Measurements from ENCODE around the gene CNPY1. TPM values are rescaled to one million over a fixed set of nuclear protein-coding genes. Genes with fewer than 3 reads are reported as not detected.

Gene CNPY1
- total and polyA plus RNA-seq, 2 of the 8 experiments (the other 6 are each of a cell fraction or from before 2014, with no cell fraction given), result not detected

- Histone ChIP-seq H3K23me2 (ENCODE audit: low read depth, low read length) (peaks cover 3% of the 10 kb centered on the region), H4K20me1 (replicated peaks in 1 of 2; ENCODE audit: control insufficient read depth in 1 of 2, insufficient read depth in 2 of 2, low read length in 2 of 2) (peaks cover under 1 to 7% of the 10 kb centered on the region in 2 experiments), H3K23ac (ENCODE audit: insufficient read length) (no peak overlapping the region), H3K9me3 (ENCODE audit: insufficient read depth in 2 of 2, low read depth in 1 of 2, low read length in 1 of 2) (no peaks in the 10 kb centered on the region), H4K91ac (replicated peaks; ENCODE audit: insufficient read length, low read length) (no peak overlapping the region), H3K4ac (replicated peaks; ENCODE audit: insufficient read length, low read depth, low read length) (no peak overlapping the region), H3K4me2 (ENCODE audit: insufficient read depth in 1 of 2, low read depth in 2 of 2, low read length in 2 of 2) (no peak overlapping the region), H4K5ac (ENCODE audit: insufficient read length, low read depth, low read length) (no peak overlapping the region), H2BK15ac (ENCODE audit: low read length) (no peak overlapping the region), H3K27me3 (replicated peaks in 1 of 4; ENCODE audit: control insufficient read depth in 3 of 4, extremely low read depth in 1 of 4, insufficient read depth in 3 of 4, low read length in 3 of 4) (peaks cover 23 to 96% (median 71%) of the 10 kb centered on the region in 4 experiments), H2AFZ (ENCODE audit: low read length) (no peak overlapping the region), H3K79me1 (ENCODE audit: low read depth, low read length) (no peaks in the 10 kb centered on the region), H3K9ac (replicated peaks in 1 of 4; ENCODE audit: extremely low read depth in 1 of 4, low read depth in 3 of 4, low read length in 3 of 4) (no peak overlapping the region), H2BK12ac (ENCODE audit: low read depth, low read length) (no peak overlapping the region), H3K14ac (ENCODE audit: insufficient read length) (no peak overlapping the region), H3K4me1 (replicated peaks in 1 of 4; ENCODE audit: control insufficient read depth in 3 of 4, insufficient read depth in 4 of 4, low read length in 3 of 4) (peaks cover 0 to 8% (median 0%) of the 10 kb centered on the region in 4 experiments; a peak in 4 of 7 replicates), H2AK5ac (ENCODE audit: low read depth, low read length) (no peak overlapping the region), H2BK20ac (ENCODE audit: low read length) (no peak overlapping the region), H3K36me3 (ENCODE audit: control insufficient read depth in 2 of 4, insufficient read depth in 4 of 4, low read length in 3 of 4) (no peaks in the 10 kb centered on the region), H3K18ac (ENCODE audit: extremely low read depth, low read length) (no peak overlapping the region), H2BK5ac (ENCODE audit: low read depth, low read length) (no peak overlapping the region), H3K27ac (ENCODE audit: low read depth, low read length) (no peak overlapping the region), H3K4me3 (ENCODE audit: extremely low read depth in 1 of 4, insufficient read depth in 2 of 4, low read depth in 3 of 4, low read length in 4 of 4) (no peak overlapping the region), H4K8ac (ENCODE audit: extremely low read depth, insufficient read depth, low read length) (no peak overlapping the region), H3K56ac (replicated peaks; ENCODE audit: insufficient read length, low read depth, low read length) (no peak overlapping the region), H3K79me2 (ENCODE audit: control insufficient read depth in 1 of 2, insufficient read depth in 2 of 2, low read length in 2 of 2) (no peaks in the 10 kb centered on the region), H2BK120ac (replicated peaks; ENCODE audit: low read depth, low read length) (no peak overlapping the region)
- WGBS, 2 experiments (ENCODE audit: extremely low coverage in 1 of 2, insufficient coverage in 1 of 2, insufficient read length in 1 of 2, insufficient replicate concordance in 2 of 2, low coverage in 1 of 2, low lambda C conversion rate in 2 of 2, missing lambda C conversion rate in 1 of 2), result 85% methylated on average over 13 of the region's 13 CpGs; no CpG with 5 or more reads in 1 of the 2 experiments
- ChIA-PET CTCF (ENCODE audit: partially characterized antibody) (interaction anchor here (0.6 to 1.5 kb wide), 3 partner anchors 20 to 85 kb away, joined by 3 to 4 read pairs (median 4); no protein-coding TSS in a partner anchor), POLR2A (ENCODE audit: partially characterized antibody) (no interaction called here)
- FAIRE-seq (no peak), DNase-seq (ENCODE audit: low read depth in 1 of 2, low spot score in 2 of 2) (no peak)
- TF ChIP-seq PHF8 (conservative IDR thresholded peaks at IDR 0.05; ENCODE audit: low read depth, low read length), result no peak
- TF ChIP-seq ZNF274 (IDR thresholded peaks at IDR 0.05; ENCODE audit: borderline replicate concordance, extremely low read depth, low read length), result no peak
- no peak for TF ChIP-seq TAF1 (IDR thresholded peaks at IDR 0.05; ENCODE audit: low read depth, low read length)
- no peak for TF ChIP-seq TAF7 (optimal IDR thresholded peaks at IDR 0.05; ENCODE audit: borderline replicate concordance, low read depth, low read length)
- TF ChIP-seq KDM5A (IDR thresholded peaks at IDR 0.05; ENCODE audit: low read length), result no peak
- TF ChIP-seq, protein P1, sequence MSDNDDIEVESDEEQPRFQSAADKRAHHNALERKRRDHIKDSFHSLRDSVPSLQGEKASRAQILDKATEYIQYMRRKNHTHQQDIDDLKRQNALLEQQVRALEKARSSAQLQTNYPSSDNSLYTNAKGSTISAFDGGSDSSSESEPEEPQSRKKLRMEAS (IDR thresholded peaks at IDR 0.05), result no peak
- no peak for TF ChIP-seq RAD21 (IDR thresholded peaks at IDR 0.05 in 1 of 2, conservative IDR thresholded peaks at IDR 0.05 in 1 of 2; ENCODE audit: low read depth in 2 of 2, low read length in 2 of 2)
Observed at GRCh38 chr7:155513543-155514285, 32.6 kb downstream of the CNPY1 start.

Data from H1 (cell line).